Liver (tissue), 9 donors: ENCODE data around the gene DRAM1. TPM values are rescaled to one million over a fixed set of nuclear protein-coding genes. Genes with fewer than 3 reads are reported as not detected.

Experiments used
- DNase-seq: peaks from one replicate; pipeline ENCODE4 v3.0.0-alpha.2; 2017; ENCODE audit warnings: low spot score
- H3K27ac ChIP-seq, 2 donors: one replicate each; pipeline ENCODE4 v1.7.0; 2013; ENCODE audit warnings: inconsistent platforms in 2 of 2, low read length in 2 of 2, control low read depth in 1 of 2, low read depth in 1 of 2, mild to moderate bottlenecking in 1 of 2
- H3K27me3 ChIP-seq, 4 donors: one replicate each; pipeline versions ENCODE4 v1.6.1 to v1.7.0; 2013; ENCODE audit warnings: low read length in 3 of 4, inconsistent platforms in 1 of 4, mild to moderate bottlenecking in 1 of 4, moderate library complexity in 1 of 4; ENCODE audit not compliant: control insufficient read depth in 4 of 4, insufficient read depth in 4 of 4
- H3K36me3 ChIP-seq, 4 donors: one replicate each; pipeline versions ENCODE4 v1.6.1 to v1.7.0; 2013; ENCODE audit warnings: low read length in 3 of 4, mild to moderate bottlenecking in 3 of 4, low read depth in 1 of 4, moderate library complexity in 1 of 4; ENCODE audit not compliant: control insufficient read depth in 4 of 4, insufficient read depth in 3 of 4
- H3K4me1 ChIP-seq, 4 donors: one replicate each; pipeline versions ENCODE4 v1.6.1 to v1.7.0; 2013; ENCODE audit warnings: low read length in 3 of 4, mild to moderate bottlenecking in 3 of 4, moderate library complexity in 1 of 4; ENCODE audit not compliant: control insufficient read depth in 4 of 4, insufficient read depth in 4 of 4
- H3K4me3 ChIP-seq, 3 donors: one replicate each; pipeline versions ENCODE4 v1.6.1 to v1.7.0; 2013; ENCODE audit warnings: low read length in 3 of 3, control low read depth in 1 of 3, low read depth in 1 of 3, mild to moderate bottlenecking in 1 of 3
- H3K9ac ChIP-seq, 2 donors: one replicate each; pipeline ENCODE4 v1.7.0; 2013; ENCODE audit warnings: low read length in 2 of 2, mild to moderate bottlenecking in 2 of 2, moderate library complexity in 2 of 2, control low read depth in 1 of 2, low read depth in 1 of 2
- H3K9me3 ChIP-seq, 4 donors: one replicate each; pipeline versions ENCODE4 v1.6.1 to v1.7.0; 2013; ENCODE audit warnings: low read length in 3 of 4; ENCODE audit not compliant: control insufficient read depth in 4 of 4
- ATF3 ChIP-seq: IDR thresholded peaks from 2 replicates; pipeline ENCODE4 v1.6.1; 2016; ENCODE audit warnings: antibody characterized with exemption
- CTCF ChIP-seq: fragments of 150-350 bp; IDR thresholded peaks from 2 replicates; pipeline ENCODE4 v1.5.1; 2017; ENCODE audit warnings: improper control_type of control experiment, low read depth, low read length; ENCODE audit not compliant: missing input control
- EGR1 ChIP-seq, 2 donors: IDR thresholded peaks; 2 replicates each; pipeline ENCODE4 v1.6.1; 2016 to 2018; ENCODE audit warnings: antibody characterized with exemption in 2 of 2, low read depth in 2 of 2
- FOXA1 ChIP-seq: IDR thresholded peaks from 2 replicates; pipeline ENCODE4 v1.6.1; 2016; ENCODE audit warnings: antibody characterized with exemption
- FOXA2 ChIP-seq: IDR thresholded peaks from 2 replicates; pipeline ENCODE4 v1.6.1; 2016; ENCODE audit warnings: antibody characterized with exemption
- GABPA ChIP-seq, 2 donors: IDR thresholded peaks in 1 of 2; conservative IDR thresholded peaks in 1 of 2; 2 replicates each; pipeline ENCODE4 v1.6.1; 2016; ENCODE audit warnings: antibody characterized with exemption in 2 of 2, mild to moderate bottlenecking in 1 of 2, moderate library complexity in 1 of 2
- HNF4A ChIP-seq, 2 donors: conservative IDR thresholded peaks; 2 replicates each; pipeline ENCODE4 v1.6.1; 2016; ENCODE audit warnings: antibody characterized with exemption in 2 of 2, mild to moderate bottlenecking in 2 of 2
- HNF4G ChIP-seq: IDR thresholded peaks from 2 replicates; pipeline ENCODE4 v1.6.1; 2016; ENCODE audit warnings: antibody characterized with exemption
- JUND ChIP-seq, 2 donors: IDR thresholded peaks; 2 replicates each; pipeline ENCODE4 v1.6.1; 2016; ENCODE audit warnings: antibody characterized with exemption in 2 of 2
- MAX ChIP-seq: IDR thresholded peaks from 2 replicates; pipeline ENCODE4 v1.6.1; 2016; ENCODE audit warnings: antibody characterized with exemption
- NR2F2 ChIP-seq: IDR thresholded peaks from 2 replicates; pipeline ENCODE4 v1.6.1; 2016; ENCODE audit warnings: antibody characterized with exemption
- RAD21 ChIP-seq, 2 donors: IDR thresholded peaks; 2 replicates each; pipeline ENCODE4 v1.6.1; 2016; ENCODE audit warnings: antibody characterized with exemption in 2 of 2, mild to moderate bottlenecking in 2 of 2
- REST ChIP-seq: IDR thresholded peaks from 2 replicates; pipeline ENCODE4 v1.6.1; 2016; ENCODE audit warnings: antibody characterized with exemption, mild to moderate bottlenecking
- RXRA ChIP-seq, 2 donors: IDR thresholded peaks; 2 replicates each; pipeline ENCODE4 v1.6.1; 2017 to 2018; ENCODE audit warnings: antibody characterized with exemption in 2 of 2, mild to moderate bottlenecking in 1 of 2
- SP1 ChIP-seq: IDR thresholded peaks from 2 replicates; pipeline ENCODE4 v1.6.1; 2018; ENCODE audit warnings: antibody characterized with exemption, mild to moderate bottlenecking
- TAF1 ChIP-seq: conservative IDR thresholded peaks from 2 replicates; pipeline ENCODE4 v1.6.1; 2016; ENCODE audit warnings: antibody characterized with exemption, mild to moderate bottlenecking
- YY1 ChIP-seq: IDR thresholded peaks from 2 replicates; pipeline ENCODE4 v1.6.1; 2016; ENCODE audit warnings: antibody characterized with exemption, mild to moderate bottlenecking
- ZBTB33 ChIP-seq: IDR thresholded peaks from 2 replicates; pipeline ENCODE4 v1.6.1; 2016; ENCODE audit warnings: antibody characterized with exemption
- WGBS: extraction: QIAGEN DNeasy Blood & Tissue Kit; methylation state at CpG from one replicate; pipeline ENCODE4 v1.1.7; 2013; 5-methylcytosine and 5-hydroxymethylcytosine counted together
- polyA plus RNA-seq, 2 donors: library from polyadenylated mRNA; stranded (reverse) in 1 of 2; unstranded in 1 of 2; fragments of 200-250 nt in 1 of 2; fragments of >200 nt in 1 of 2; fragmentation: Nextera tagmentation in 1 of 2; extraction: Ambion mirVana in 1 of 2; gene quantifications; one replicate each; pipeline versions ENCODE4 v1.2.1 to v1.2.3, GENCODE V29; 2013 to 2015
- total RNA-seq, 2 donors: library from RNA; depleted of rRNA; stranded (reverse); fragments of >200 nt; gene quantifications; one replicate each; pipeline ENCODE4 v1.2.3, GENCODE V29; 2014
- donor health status: healthy.
- donor health status: healthy.
- donor health status: healthy.
- donor health status: healthy.
- donor health status: healthy.

The DRAM1 gene
- total and polyA plus RNA-seq, 4 donors = 2.7 to 7.8 (median 3.4) TPM

- H3K4me1 ChIP-seq = no peaks in the 10 kb centered on the region
- TF ChIP-seq RXRA (IDR thresholded peaks at IDR 0.05) = no peak
- TF ChIP-seq ATF3 = no peak
- TF ChIP-seq FOXA1 = no peak
- no peak for TF ChIP-seq GABPA (IDR thresholded peaks at IDR 0.05 in 1 of 2, conservative IDR thresholded peaks at IDR 0.05 in 1 of 2)
- TF ChIP-seq HNF4G = no peak
- no peak for TF ChIP-seq SP1
- no peak for TF ChIP-seq JUND (IDR thresholded peaks at IDR 0.05)
- TF ChIP-seq EGR1 (IDR thresholded peaks at IDR 0.05; ENCODE audit: low read depth in 2 of 2) = no peak
- no peak for TF ChIP-seq ZBTB33
- TF ChIP-seq MAX = no peak
- no peak for TF ChIP-seq TAF1
- no peak for TF ChIP-seq YY1
- no peak for TF ChIP-seq FOXA2
- TF ChIP-seq HNF4A (conservative IDR thresholded peaks at IDR 0.05) = no peak
- no peak for TF ChIP-seq CTCF
- no peak overlapping the region for H3K27ac ChIP-seq
- H3K9ac ChIP-seq = no peak overlapping the region
- DNase-seq = no peak
- no peak overlapping the region for H3K4me3 ChIP-seq
- no peaks in the 10 kb centered on the region for H3K36me3 ChIP-seq
- H3K9me3 ChIP-seq = no peaks in the 10 kb centered on the region
- 84% methylated on average over 5 of the region's 5 CpGs for WGBS
- no peaks in the 10 kb centered on the region for H3K27me3 ChIP-seq
Measured at GRCh38 chr12:101847325-101847724, 30.1 kb upstream of the DRAM1 start.

GRCh38 chr12:101850199-101850598, 27.2 kb upstream of the DRAM1 start:
- Histone ChIP-seq H3K9me3 (no peaks in the 10 kb centered on the region), H3K27ac (no peak overlapping the region), H3K9ac (no peak overlapping the region), H3K4me1 (no peaks in the 10 kb centered on the region), H3K4me3 (no peak overlapping the region), H3K27me3 (no peaks in the 10 kb centered on the region), H3K36me3 (no peaks in the 10 kb centered on the region)
- WGBS = 87% methylated on average over 1 of the region's 1 CpG
- DNase-seq = no peak
- TF ChIP-seq NR2F2 (no peak), REST (no peak), GABPA (IDR thresholded peaks at IDR 0.05 in 1 of 2, conservative IDR thresholded peaks at IDR 0.05 in 1 of 2) (no peak), TAF1 (no peak), SP1 (no peak), EGR1 (IDR thresholded peaks at IDR 0.05; ENCODE audit: low read depth in 2 of 2) (no peak), CTCF (no peak), HNF4G (no peak), JUND (IDR thresholded peaks at IDR 0.05) (no peak), ATF3 (no peak), FOXA2 (no peak), MAX (no peak), FOXA1 (no peak), ZBTB33 (no peak), YY1 (no peak), HNF4A (conservative IDR thresholded peaks at IDR 0.05) (no peak), RAD21 (IDR thresholded peaks at IDR 0.05) (no peak), RXRA (IDR thresholded peaks at IDR 0.05) (no peak)
